GM12801 (cell line): ENCODE results near the gene HS6ST2.

Experiments used
- TF ChIP-seq, protein P1 (sequence below): IDR thresholded peaks from one replicate; pipeline ENCODE4 v1.5.1; 2011; ENCODE audit warnings: control low read depth; ENCODE audit not compliant: insufficient read length; ENCODE audit errors: extremely low read depth

The HS6ST2 gene

DNA sequence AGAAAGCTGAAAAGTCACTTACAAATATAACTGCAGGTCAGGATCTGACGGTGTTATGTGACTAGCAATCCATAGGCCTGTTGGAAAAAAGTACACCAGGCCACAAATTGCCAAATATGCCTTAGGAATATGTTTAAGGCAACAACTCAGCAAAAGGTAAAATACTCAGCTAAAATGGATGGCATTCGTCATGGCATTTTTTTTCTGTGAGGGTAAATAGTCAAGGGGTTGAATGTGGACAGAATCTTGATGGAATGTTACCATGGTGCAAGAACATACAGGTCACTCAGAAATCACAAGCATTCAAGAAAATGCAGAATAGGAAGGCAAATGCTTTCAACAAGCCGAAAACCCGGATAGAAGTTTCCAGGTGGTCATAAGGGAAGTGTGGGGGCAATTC lies 347.9 kb downstream of the HS6ST2 start:
- TF ChIP-seq, protein P1, sequence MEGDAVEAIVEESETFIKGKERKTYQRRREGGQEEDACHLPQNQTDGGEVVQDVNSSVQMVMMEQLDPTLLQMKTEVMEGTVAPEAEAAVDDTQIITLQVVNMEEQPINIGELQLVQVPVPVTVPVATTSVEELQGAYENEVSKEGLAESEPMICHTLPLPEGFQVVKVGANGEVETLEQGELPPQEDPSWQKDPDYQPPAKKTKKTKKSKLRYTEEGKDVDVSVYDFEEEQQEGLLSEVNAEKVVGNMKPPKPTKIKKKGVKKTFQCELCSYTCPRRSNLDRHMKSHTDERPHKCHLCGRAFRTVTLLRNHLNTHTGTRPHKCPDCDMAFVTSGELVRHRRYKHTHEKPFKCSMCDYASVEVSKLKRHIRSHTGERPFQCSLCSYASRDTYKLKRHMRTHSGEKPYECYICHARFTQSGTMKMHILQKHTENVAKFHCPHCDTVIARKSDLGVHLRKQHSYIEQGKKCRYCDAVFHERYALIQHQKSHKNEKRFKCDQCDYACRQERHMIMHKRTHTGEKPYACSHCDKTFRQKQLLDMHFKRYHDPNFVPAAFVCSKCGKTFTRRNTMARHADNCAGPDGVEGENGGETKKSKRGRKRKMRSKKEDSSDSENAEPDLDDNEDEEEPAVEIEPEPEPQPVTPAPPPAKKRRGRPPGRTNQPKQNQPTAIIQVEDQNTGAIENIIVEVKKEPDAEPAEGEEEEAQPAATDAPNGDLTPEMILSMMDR: no peak

DNA sequence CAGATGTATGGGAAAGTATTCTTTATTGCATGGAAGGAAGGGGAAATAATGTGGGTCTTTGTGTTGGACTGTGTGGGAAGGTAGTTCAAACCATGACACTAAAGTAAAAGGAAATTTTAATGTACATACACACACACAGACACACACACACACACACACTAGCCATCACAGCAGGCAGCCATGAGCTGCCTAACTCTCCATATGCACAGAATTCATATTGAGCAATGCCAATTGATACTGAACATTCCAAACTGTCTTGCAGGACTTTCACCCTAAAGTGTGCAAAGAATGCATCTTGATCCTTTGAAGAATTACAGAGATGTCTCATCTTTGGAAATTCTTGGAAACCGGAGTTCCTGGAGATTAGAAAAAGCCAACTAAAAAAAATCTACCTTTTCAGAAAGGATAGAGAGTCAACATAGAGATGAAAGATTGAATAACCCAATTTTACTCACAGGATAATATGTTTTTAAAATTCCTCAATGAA lies 349.0 kb downstream of the HS6ST2 start:
- TF ChIP-seq, protein P1: no peak

DNA sequence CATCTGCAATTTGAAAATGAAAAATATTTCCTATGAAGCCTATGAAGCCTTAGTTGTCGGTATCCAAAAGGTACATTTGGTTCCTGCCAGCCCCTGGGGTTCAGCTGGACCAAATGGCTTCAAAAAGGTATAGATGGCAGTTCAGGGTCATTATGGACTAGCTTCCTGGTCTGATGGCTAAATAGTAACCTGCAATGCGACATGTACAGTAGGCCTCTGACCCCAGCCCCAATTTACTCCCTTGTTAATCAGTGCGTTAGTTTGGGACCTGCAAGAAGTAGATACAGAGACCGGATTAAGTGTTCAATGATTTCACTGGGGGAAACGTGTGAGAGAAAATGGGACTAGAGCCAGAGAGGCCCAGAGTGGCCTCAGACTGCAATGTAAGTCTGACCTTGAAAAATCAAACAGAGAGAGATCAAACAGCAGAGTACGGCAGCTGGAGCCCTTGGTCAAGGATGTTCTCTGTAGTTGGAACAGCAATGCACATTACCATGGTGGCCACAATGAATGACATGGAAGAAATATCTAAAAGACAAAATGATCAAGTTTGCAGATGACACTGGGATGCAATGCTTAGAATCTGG lies 354.6 kb downstream of the HS6ST2 start:
- TF ChIP-seq, protein P1: no peak

DNA sequence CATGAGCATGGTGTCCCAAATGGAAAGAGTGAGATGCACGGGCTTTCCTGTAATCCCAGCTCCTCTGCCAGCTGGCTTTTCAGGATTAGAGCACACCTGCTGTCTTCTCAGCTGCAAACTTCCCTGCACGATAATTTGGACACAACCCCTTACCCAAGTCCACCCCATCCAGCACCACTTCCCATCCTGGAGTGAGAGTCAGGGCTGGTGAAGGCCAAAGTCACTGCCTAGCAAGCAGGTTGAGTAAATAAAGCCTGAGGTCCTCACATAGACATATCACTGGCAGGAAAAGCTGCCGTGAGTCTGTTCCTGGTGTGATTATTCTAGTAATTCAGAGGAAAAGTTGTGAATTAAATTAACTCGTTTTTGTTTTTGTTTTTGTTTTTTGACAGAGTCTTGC lies 355.7 kb downstream of the HS6ST2 start:
- TF ChIP-seq, protein P1: no peak

DNA sequence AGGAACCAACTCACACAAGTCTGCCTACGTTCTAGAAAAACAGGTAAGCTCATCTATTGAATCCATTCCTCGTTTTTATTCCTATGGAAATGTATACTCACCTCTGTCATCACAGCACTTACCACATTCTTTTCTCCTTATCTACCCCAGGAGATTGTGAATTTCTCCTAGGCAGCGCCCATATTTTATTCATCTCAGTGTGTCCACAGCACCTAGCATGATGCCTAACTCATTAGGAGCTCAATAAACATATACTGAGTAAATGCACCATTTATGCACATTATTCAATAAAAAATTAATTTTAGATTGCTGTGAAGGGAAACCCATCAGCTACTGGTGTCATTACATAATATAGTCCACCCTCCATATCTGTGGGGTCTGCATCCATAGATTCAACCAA lies 363.4 kb downstream of the HS6ST2 start:
- TF ChIP-seq, protein P1: no peak

DNA sequence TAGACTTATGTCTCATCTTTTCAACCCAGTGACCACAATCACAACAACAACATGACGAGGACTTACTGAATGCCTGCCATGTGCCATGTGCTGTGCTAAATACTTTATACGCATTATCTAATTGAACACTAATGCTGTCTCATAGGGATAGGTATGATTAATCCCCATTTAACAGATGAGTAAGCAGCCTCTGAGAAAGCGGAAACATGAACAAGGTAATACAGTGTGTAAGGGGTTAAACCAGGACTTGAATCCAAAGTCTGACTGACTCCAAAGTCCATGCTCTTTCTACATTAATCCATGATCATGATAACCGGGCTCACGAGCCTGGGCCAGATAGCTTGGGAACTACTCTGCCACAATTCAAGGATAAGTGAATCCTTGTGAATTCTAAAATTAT lies 364.3 kb downstream of the HS6ST2 start:
- TF ChIP-seq, protein P1: no peak

DNA sequence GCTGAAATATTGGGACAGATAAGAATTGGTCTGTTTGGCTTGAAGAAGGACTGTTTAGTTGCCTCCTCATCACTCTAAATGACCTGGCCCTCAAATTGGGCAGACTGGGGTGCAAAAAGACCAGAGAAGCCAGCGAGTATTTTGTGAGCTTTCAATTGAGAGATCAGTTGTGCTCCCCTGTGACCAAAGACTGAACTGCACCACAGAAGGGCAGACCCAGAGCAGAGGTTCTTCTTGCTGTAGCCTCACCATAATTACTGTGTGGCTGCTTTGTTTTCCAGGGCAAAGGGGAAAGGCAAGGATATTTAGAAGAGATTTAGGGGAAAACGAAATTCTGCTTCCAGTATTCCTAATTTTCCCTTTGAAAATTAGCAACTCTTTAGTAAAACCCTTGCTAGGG lies 365.5 kb downstream of the HS6ST2 start:
- TF ChIP-seq, protein P1: no peak
